Activated CD4-positive, alpha-beta T cell treated with anti-CD3 and anti-CD28 coated beads for 1 hour (primary cell): ENCODE data around the gene TIMM10.

Experiments
- DNase-seq: peaks from one replicate; pipeline ENCODE4 v3.0.0-alpha.2; 2020

The TIMM10 gene

DNA sequence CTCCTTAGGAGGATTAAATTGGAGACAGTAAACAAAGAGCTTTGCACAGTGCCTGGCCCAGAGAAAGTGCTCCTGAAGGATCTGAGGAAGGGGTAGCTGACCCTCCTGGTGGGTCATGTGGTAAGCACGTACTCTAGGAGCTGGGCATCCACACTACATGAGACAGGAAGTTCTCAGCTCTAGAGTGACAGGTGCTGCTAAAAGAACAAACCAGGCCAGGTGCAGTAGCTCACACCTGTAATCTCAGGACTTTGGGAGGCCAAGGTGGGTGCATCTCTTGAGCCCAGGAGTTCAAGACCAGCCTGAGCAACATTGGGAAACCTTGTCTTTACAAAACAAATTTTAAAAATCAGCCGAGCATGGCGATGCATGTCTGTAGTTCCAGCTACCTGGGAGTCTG, 28.2 kb downstream of the TIMM10 start:
- no peak for DNase-seq

DNA sequence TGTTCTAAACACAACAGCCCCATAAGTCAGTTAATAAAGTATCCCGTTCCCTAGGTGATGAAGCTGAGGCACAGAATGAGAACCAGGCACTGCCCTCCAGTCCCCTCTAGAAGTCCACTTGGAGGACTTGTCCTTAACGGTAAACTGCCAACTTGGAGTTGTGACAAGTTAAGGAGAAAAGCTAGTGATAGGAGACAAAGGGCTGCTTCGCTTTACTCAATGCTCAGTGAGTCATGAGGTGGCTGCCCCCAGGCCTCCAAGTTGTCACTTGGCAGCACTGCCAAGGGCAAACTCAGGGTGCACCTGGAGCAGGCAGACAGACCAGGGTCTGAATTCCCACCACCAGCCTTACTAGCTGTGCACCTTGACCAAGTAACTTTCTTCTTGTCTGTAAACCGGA, 28.6 kb downstream of the TIMM10 start:
- DNase-seq = no peak

DNA sequence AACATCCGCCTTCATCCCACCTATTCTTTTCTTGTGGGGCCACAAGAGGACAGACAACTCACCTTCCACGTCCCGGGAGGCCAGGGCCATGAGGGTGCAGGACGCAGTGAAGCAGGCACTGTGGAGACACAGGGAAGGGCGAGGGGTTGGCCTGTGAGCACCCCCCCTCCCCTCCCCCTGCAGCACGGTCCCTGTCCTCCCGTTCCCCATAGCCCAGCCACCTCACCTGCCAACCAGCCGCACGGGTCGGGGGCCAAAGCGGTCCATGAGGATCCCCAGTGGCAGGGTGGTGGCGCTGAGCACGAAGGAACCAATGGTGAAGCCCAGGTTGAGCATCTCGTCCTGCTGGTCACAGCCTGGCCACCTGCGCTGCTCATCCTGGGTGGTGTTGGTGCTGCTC, 29.6 kb downstream of the TIMM10 start:
- DNase-seq = no peak

DNA sequence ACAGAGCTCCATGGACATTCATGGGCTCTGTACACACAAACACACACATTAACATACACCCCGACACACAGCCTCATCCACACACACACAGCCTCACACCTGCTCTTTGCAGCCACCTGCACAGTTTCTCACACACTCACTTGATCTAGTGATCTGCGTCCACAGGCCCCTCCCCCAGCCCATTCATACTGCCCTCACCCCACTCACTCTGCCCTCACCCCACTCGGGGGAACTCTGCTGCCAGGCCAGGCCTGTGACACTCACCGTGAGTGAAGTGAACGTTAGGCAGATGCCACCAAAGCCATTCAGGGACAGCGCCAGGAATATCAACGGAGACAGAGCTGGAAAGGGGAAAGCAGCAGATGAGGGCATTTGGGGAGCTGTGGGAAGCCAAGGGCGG, 30.0 kb downstream of the TIMM10 start:
- DNase-seq = no peak

DNA sequence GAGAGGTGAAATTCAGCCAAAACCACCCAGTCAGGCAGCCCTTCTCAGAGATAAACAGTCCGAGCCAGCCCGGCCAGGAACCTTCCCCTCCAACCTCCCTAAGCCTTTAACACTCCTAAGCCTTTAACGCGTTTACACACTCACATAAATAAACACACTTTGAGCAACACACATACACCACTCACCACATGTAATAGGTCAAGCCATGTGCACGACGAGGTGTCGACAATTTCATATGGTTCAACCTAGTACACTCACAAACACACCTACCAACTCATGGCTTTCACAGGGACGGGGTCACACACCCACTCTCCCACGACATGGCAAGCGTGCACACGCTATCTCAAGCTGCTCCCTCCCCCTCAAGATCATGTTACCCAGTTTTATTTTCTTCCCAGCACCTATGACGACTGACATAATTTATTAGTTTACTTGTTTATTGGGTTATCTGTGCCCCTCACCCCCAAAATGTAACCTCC, 30.5 kb downstream of the TIMM10 start:
- DNase-seq = no peak

DNA sequence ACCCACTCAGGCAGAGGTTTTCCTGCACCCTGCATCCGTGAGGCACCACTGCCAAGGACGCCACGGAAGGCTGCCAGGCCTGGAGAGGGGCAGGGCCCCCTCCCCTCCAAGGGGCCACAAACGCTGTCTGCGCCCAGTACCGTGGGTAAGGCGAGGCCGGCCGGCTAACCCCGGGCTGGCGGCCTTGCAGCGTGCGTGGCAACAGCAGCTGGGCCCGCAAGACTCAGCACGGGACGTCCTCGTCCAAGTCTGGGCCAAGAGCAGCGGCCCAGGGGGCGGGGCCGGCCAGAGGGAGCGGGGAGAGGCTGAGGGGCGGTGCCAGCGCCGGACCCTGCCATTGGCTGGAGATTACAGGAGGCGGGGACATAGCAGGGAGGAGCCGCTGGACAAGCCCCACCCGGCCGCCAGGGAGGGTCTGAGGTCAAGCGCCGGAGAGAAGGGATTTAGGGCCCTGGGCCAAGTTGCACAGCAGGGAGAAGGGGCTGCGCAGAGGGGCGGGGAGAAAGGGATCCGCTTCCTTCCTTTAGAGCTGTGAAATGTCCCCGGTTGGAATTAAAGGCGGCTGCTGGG, 31.1 kb downstream of the TIMM10 start:
- DNase-seq = no peak

DNA sequence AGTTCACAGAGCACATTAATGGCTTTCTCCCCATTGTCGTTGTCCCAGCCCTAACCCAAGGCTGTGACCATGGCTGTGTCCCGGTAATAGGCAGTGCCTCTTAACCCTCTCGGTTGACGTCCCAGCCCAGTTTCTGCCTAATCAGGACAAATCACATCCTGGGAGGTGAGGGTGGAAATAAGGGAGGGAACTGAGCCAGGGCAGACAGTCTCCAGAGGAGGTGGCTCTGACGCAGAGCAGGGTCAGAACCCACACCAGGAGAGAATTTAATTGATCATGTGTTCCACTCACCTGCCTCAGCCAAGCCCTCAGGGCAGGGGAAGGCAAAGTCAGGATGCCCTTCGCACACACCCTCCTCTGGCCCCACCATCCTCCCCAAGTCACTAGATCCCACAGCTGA, 32.0 kb downstream of the TIMM10 start:
- DNase-seq = no peak

DNA sequence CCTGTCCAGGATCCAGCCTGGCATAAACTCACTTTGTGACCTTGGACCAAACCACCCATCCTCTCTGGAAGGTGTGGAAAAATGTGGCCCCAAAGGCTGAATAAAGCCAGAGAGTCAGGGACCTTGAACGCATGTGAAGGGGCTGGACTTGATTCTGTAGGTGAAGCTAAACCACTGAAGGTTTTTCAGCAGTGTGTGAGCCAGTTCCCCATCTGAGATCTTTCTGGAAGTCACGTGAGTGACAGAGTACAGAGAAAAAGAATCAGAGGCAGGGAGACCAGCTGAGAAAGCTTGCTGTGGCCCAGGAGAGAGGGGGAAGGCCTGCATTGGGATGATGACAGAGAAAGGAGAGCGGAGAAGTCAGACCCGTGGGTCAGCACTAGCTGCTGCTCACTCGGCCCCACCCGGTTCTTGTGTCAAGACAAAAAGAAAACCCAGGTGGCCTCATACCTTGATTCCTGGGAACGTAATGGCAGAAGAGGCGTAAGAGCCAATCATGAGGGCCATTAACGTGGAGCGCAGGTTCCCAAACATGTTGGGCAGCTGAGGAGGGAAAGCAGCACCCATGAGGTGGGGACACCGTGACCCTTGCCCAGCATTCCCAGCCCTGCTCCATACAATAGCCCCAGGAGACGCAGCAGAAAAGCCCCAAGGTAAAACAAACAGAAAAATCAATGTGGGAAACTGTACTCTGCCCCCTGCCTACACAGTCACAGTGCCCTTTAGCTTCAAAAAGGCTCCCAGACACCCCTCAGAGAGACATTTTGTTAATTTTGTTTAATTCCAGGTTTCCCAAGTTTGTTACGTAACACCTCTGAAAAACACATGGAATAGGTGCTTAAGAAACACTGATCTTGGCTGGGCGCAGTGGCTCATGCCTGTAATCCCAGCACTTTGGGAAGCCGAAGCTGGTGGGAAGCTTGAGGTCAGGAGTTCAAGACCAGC, 33.0 kb downstream of the TIMM10 start:
- DNase-seq = no peak

DNA sequence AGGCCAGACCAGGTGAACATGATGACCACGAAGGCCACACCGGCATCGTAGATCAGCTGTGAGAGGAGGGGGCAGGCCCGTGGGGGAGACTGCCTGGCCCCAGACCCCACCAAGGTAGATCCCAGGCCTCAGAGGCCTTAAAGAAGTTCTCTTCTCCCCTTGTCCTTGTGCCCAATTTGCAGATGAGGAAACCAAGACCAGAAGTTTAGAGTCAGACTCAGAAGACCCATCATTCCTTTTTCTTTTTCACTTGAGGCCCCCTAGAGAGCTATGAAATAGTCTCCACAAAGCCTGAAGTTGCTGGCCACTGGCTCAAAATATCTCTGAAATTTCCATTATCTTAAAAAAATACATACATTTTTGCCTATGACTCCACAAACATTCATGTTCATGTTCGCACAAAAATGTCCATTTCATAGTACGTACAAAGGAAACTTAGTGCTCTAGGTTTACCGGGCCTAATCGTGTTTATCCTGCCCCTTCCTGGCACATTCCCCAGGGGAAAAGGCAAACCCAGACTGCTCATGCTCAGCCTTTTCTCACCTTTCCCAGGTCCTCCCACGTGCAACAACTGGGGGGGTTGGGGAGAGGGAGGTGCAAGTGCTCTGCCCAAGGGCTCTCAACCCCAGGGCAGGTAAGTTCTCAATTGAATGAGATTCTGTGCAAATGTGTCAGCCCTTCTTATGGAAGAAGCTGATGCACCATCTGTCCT, 34.3 kb downstream of the TIMM10 start:
- DNase-seq = no peak

DNA sequence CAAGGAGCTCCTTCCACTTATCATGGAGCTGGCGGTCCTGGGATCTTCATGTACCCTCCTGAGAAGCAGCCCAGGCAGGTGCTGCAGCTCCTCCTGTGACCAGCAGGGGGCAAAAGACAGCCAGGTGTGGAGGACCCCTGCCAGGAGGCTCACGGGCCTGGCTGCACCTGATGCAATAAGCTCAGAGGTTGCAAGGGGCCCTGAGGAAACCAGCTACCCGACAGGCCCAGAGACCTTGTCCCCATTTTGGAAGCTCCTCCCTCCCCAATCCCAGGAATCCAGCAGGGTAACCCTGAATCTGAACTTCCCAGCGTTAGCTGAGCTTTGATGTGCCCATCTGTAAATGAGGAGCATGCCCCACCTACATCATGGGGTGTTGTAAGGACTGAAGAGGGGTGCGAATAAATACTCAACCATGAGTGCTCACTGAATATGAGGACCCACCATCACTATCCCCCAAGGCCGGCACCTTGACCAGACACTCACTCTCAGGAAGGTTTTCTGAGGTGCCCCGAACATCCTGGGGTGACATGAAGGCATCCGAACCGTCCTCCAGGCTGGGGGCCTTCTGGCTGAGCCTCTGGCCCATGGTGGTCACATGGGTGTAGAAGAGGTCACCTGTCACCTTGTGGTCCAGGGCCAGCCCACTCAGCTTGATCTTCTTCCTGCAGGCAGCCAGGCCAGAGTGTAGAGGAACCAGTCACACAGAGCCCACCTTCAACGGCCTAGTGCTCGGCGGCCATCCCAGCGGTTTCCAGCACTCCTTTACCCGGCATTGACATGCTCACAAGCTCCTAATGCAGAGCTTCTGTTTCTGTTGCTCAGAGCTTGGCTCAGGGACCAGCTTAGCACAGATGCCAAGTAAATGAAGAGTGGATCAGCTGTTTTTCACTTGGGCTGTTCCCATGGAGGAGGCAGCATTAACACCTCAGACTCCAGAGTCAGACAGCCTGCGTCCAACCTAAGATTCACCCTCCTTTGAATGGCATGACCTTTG, 36.7 kb downstream of the TIMM10 start:
- peak; percentile 61 for DNase-seq

DNA sequence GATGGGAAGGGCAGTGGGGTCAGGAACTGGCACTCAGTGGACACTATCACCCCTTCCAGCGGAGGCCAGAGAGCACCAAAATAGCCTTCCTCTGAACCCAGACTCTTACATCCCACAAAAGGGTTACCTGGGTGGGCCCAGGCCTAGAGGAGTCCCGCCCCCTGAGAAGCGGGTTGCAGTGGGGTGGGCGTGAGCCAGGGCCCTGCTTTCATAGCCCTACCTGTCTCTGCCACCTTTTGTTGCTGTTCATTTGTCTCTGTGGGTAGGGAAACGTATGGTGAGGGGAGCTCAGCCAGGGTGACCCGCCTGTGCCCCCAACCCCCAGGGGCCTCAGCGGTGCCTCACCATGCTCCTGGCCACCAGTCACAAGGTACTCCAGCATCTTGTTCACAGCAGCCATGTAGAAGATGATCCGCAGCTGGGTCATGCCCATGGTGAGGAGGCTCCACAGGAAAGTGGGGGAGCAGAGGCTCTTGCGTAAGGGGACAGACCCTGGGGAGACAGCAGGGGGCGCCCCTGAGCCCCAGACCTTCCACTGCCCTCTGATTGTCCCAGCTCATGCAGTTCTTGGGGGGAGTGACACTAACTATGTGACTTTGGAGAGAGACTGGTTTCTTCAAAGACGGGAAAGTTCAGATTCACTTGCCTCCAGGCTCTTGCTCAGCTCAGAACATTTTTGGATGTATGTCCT, 39.0 kb downstream of the TIMM10 start:
- no peak for DNase-seq

DNA sequence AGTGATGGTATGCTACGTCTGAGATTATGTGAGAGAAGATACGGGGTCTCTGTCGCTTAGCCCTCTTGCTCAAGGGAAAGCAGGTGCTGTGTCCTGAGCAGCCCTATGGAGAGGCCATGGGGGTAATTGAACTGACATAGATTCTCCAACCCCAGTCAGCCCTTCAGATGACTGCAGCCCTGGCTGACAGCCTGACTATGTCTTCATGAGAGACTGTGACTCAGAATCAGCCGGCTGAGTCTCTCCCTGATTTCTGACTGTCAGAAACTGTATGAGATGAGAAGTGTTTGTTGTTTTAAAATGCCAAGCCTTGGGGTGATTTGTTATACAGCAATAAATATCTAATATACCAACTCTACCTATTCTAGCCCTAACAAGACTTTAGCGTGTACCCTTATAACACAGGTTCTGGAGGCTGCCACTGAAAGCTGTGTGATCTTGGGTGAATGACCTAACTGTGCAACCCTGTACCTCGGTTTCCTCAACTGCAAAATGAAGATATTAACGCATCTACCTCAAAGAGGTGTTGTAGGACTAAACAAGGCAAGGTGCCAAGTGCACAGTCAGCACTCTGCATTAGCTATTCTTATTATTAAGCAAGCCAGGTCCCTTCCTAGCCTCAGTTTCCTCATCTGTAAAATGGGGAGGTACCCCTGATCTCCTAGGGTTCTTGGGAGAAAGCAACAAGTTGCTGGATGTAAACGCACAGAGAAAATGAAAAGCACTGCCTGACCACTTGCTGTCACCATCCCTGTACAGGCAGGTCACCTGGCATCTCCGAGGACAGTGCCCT, 39.9 kb downstream of the TIMM10 start:
- no peak for DNase-seq

DNA sequence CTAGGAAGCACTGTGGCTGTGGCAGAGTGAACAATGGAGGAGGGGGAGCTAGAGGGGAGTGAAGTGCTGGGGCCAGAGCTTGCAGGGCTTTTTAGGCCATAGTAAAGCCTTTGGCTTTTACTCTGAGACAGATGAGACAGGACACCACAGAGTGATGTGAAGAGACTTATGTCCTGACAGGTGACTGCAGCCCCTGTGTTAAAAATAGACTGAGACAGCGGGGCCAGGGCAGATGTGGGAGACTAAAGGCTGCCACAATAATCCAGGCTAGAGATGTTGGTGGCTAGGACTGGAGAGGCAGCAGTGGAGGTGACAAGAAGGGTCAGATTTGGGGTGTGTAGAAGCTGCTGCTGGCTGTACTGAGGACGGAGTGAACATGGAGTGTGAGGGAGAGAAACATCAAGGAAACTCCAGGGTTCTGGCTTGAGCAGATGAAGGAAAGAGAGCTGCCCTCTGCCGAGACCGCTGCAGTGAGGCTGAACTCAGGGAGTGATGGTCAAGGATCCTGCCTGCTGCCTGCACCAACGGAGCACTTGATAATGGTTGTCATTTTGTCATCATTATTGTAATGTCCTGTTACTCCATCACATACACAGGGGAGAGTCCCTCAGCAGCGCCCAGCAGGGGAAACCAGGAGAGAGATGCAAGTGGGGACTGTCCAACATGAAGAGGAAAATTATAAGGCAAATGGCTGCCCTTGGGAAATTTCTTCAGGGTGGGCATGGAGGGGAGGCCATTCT, 42.5 kb downstream of the TIMM10 start:
- DNase-seq = no peak

DNA sequence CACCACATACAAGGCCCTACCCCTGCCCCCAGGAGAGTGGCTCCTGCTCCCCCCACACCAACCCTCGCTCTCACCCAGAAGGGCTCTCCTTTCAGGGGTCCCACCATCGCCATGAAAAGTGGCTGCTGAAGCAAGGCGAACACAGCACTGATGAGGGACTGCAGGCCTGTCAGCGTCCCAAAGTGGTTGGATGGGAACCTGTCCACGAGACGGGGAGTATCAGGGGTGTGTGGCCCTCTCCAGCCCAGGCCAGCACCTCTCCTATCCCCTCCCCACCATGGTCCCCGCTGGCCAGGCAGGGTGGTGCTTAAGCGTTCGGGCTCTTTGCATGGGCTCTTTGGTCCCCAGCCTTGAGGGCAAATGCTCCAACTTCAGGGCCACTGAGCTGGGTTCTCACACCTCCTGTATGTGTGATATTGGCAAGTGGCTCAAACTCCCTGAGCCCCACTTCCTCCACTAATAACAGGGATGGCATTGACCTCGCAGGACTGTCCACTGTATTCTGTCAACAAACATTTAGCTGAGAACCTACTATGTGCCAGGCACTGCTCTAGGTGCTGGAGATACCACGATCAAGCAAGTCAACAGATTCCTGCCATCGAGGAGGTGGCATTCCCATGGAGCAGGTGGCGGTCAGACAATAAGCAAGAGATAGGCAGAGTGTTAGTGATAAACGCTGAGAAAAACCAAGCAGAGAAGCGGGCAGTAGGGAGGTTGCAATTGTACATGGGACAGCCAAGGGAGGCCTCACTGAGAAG, 43.4 kb downstream of the TIMM10 start:
- no peak for DNase-seq

DNA sequence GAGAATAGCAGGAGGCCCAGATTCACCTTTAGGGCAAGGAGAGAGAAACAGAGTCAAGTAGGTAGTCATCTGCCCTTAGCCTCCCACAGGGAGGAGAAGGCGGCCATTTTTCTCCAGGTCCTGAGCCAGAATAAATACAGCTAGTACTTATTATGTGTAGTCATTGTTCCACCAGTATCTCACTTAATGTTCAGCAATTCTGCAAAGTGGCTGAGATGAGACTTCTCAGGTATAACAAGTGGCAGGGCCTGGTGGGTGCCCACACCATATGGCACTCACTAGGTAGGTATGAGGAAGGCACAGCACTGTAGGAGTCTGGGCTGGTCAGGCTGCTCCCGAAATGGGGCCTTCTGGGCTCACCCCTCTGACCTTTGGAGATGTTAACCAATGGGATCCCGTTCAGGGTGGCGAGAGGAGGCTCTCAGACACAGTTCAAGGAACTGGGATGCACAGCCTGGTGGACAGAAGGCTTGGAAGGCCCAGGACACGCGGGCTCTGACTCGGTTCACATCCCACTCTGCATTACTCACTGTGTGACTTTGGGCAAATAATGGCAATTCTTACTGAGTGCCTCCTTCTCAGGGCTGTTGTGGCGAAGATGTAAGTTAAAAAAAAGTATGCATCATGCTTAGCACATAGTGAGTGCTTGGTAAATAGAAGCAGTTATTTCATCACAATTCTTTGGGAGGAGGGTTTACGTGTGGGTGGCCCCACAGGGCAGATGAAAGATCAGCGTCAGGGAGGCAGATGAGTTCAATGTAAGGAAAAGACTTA, 45.1 kb downstream of the TIMM10 start:
- no peak for DNase-seq

DNA sequence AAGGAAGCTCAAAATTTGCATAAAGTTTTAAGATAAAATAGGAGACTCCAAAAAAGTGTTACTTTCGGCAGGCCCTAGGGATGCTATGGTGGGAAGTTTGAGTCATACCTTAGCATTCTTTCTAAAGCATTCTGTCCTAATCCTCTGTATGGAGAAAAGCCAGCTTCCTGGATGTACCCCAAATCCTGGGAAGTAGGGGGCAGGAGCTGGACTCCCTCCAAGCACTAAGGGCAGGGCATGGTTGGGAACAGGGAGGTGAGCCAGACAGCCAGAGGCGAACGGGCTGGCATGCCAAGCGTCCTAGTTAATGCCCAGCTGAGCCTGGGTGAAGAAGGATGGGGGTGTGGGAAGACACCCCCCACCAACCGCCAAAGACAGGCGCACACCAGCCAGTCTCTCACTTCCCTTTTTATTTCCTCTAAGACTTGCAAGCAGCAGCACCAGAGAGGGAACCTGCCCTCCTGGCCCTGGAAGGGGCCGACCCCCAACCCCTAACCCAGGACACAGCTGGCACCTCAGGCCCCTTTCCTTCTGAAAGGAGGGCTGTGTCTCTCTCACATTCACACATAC, 46.3 kb downstream of the TIMM10 start:
- DNase-seq = no peak

DNA sequence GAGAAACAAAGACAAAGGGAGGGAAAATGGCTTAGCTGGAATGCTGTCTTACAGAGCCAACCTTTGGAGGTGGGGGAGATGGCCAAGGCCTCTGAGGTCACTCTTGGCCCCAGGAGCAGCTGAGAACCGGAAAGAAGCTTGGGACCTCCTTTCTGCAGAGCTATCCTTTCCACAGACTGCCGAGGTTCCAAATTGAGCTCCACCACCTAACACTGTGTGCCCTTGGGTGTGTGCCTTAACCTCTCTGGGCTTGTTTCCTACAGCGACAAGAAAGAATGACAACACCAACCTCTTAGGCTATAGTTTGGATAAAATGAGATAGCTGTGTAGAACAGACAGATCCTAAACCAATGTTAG, 47.0 kb downstream of the TIMM10 start:
- DNase-seq = no peak

DNA sequence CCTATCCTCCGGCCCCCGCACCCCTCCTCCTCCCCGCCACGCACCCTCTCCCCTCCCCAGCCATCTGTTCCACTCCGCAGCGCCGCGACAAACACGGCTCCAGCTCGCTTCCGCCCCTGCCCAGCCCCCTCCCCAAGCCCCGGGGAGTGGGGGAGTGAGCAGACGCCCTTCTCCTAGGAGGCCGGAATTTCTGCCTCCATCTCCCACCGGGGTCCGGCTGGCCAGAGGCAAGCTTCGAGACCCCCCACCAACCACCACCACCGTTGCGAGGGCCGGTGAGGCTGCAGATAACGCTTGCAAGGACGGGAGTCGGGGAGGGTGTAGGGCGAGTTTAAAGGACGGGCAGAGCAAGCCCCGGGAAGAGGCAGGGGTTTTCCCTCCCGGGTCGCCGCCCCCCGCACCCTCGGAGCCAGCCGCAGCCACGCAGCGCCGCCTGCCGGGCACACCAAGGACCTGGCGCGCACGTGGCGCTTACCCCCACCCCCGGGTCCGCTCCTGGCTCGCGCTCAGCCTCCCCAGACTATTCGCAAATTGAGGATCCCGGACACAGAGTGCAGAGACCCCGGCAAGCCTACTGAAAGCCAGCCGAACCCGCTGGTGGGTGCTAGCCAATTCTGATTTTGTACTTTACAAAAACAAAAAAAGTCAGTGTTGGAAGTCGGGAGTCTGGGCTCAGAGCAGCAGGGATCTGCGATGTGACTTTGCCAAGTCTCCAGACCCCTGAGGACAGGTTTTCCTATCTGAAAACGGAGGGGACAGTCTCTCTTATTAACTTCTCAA, 47.6 kb downstream of the TIMM10 start:
- DNase-seq = peak; percentile 51
